ENCODE measurements around the gene IQCN.

IQCN gene

GRCh38 chr19:18218600-18218999, 55.7 kb downstream of the IQCN start:
- H3K9ac ChIP-seq (ENCODE audit: low read depth, low read length): no peak overlapping the region
- H3K4me2 ChIP-seq (ENCODE audit: insufficient read depth, low read length): no peak overlapping the region
- no peaks in the 10 kb centered on the region for H3K79me2 ChIP-seq (ENCODE audit: insufficient read depth, low read length)
- no peaks in the 10 kb centered on the region for H3K27me3 ChIP-seq (ENCODE audit: insufficient read depth, low read length, poor library complexity)
- H2AFZ ChIP-seq (ENCODE audit: low read depth, low read length): no peak overlapping the region
- H3K36me3 ChIP-seq (ENCODE audit: insufficient read depth, low read length): no peaks in the 10 kb centered on the region
- no peak for DNase-seq
- no peak for ATAC-seq (ENCODE audit: insufficient read depth, low read depth)
- H3K4me1 ChIP-seq (ENCODE audit: insufficient read depth, low read length): no peaks in the 10 kb centered on the region
- no peak for TF ChIP-seq EZH2 (IDR thresholded peaks at IDR 0.05; ENCODE audit: borderline replicate concordance, low read depth, low read length, severe bottlenecking)
- H3K4me3 ChIP-seq (ENCODE audit: low read depth in 1 of 2, low read length in 2 of 2): no peak overlapping the region
- H3K9me3 ChIP-seq (ENCODE audit: insufficient read depth, low read length, severe bottlenecking): no peaks in the 10 kb centered on the region
- no peaks in the 10 kb centered on the region for H4K20me1 ChIP-seq (ENCODE audit: insufficient read depth, low read length)
- no peak overlapping the region for H3K27ac ChIP-seq (ENCODE audit: low read length)

- H3K4me3 ChIP-seq (ENCODE audit: low read depth in 1 of 2, low read length in 2 of 2): no peak overlapping the region
- DNase-seq (no peak), ATAC-seq (ENCODE audit: insufficient read depth, low read depth) (no peak)
- no peak overlapping the region for H3K9ac ChIP-seq (ENCODE audit: low read depth, low read length)
- H3K4me2 ChIP-seq (ENCODE audit: insufficient read depth, low read length): no peak overlapping the region
- H4K20me1 ChIP-seq (ENCODE audit: insufficient read depth, low read length): no peaks in the 10 kb centered on the region
- no peaks in the 10 kb centered on the region for H3K36me3 ChIP-seq (ENCODE audit: insufficient read depth, low read length)
- no peaks in the 10 kb centered on the region for H3K79me2 ChIP-seq (ENCODE audit: insufficient read depth, low read length)
- H3K4me1 ChIP-seq (ENCODE audit: insufficient read depth, low read length): no peaks in the 10 kb centered on the region
- no peaks in the 10 kb centered on the region for H3K27me3 ChIP-seq (ENCODE audit: insufficient read depth, low read length, poor library complexity)
- TF ChIP-seq EZH2 (IDR thresholded peaks at IDR 0.05; ENCODE audit: borderline replicate concordance, low read depth, low read length, severe bottlenecking) (no peak), CTCF (IDR thresholded peaks at IDR 0.05; ENCODE audit: borderline replicate concordance, extremely low read depth, low read length, poor library complexity, severe bottlenecking) (no peak)
- no peak overlapping the region for H3K27ac ChIP-seq (ENCODE audit: low read length)
- H3K9me3 ChIP-seq (ENCODE audit: insufficient read depth, low read length, severe bottlenecking): no peaks in the 10 kb centered on the region
- no peak overlapping the region for H2AFZ ChIP-seq (ENCODE audit: low read depth, low read length)
These were observed 56.1 kb downstream of the IQCN start for GRCh38 chr19:18218159-18218558.

DNA sequence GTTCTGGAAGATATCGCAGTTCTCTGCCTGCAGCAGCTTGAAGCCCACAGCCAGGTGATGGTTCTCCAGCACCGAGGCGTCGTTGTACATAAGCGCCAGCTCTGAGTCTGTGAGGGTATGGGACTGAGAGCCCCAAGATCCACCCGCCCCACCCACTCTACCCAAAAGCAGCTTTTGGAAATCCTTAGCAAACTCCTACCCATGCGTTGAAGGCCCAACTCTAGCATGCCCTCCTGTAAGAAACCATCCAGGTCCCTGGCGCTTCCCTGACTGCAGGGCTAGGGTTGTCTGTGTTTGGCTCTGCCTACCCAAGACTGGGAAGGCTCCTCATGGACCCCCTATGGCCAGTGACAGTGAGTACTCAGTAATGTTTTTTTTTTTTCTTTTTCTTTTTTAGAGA, 57.5 kb downstream of the IQCN start:
- DNase-seq (no peak), ATAC-seq (ENCODE audit: insufficient read depth, low read depth) (no peak)
- no peak overlapping the region for H3K9ac ChIP-seq (ENCODE audit: low read depth, low read length)
- no peak overlapping the region for H3K4me3 ChIP-seq (ENCODE audit: low read depth in 1 of 2, low read length in 2 of 2)
- no peaks in the 10 kb centered on the region for H4K20me1 ChIP-seq (ENCODE audit: insufficient read depth, low read length)
- no peaks in the 10 kb centered on the region for H3K79me2 ChIP-seq (ENCODE audit: insufficient read depth, low read length)
- no peaks in the 10 kb centered on the region for H3K9me3 ChIP-seq (ENCODE audit: insufficient read depth, low read length, severe bottlenecking)
- TF ChIP-seq CTCF (IDR thresholded peaks at IDR 0.05; ENCODE audit: borderline replicate concordance, extremely low read depth, low read length, poor library complexity, severe bottlenecking) (no peak), EZH2 (IDR thresholded peaks at IDR 0.05; ENCODE audit: borderline replicate concordance, low read depth, low read length, severe bottlenecking) (no peak)
- H2AFZ ChIP-seq (ENCODE audit: low read depth, low read length): no peak overlapping the region
- H3K36me3 ChIP-seq (ENCODE audit: insufficient read depth, low read length): no peaks in the 10 kb centered on the region
- no peaks in the 10 kb centered on the region for H3K4me1 ChIP-seq (ENCODE audit: insufficient read depth, low read length)
- no peak overlapping the region for H3K27ac ChIP-seq (ENCODE audit: low read length)
- no peaks in the 10 kb centered on the region for H3K27me3 ChIP-seq (ENCODE audit: insufficient read depth, low read length, poor library complexity)
- H3K4me2 ChIP-seq (ENCODE audit: insufficient read depth, low read length): no peak overlapping the region

DNA sequence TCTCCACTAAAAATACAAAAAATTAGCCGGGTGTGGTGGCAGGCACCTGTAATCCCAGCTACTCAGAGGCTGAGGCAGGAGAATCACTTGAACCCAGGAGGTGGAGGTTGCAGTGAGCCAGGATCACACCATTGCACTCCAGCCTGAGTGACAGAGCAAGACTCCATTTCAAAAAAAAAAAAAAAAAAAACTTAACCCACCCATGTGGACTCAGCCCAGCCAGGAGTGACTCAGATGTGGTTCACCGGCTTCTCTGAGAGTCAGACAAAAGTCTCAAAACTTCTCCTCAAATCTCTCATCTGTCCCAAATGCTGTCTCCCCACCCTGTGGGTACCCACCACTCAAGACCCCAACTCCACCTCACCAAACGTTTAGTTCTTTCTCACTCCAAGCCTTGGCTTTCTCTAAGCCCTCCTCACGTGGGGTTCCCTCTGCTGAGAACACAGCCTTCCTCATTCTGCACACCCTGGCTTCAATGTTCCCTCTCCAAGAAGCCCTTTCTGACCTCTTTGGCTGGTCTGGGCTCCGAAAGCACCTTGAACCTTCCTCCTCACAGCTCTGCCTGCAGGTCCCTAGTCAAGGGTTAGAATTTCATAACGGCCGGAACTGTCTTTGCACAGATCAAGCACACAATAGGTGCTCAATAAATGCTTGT, 59.3 kb downstream of the IQCN start:
- H3K4me2 ChIP-seq (ENCODE audit: insufficient read depth, low read length): no peak overlapping the region
- H2AFZ ChIP-seq (ENCODE audit: low read depth, low read length): no peak overlapping the region
- ATAC-seq (ENCODE audit: insufficient read depth, low read depth) (no peak), DNase-seq (no peak)
- no peaks in the 10 kb centered on the region for H3K9me3 ChIP-seq (ENCODE audit: insufficient read depth, low read length, severe bottlenecking)
- H3K36me3 ChIP-seq (ENCODE audit: insufficient read depth, low read length): no peaks in the 10 kb centered on the region
- TF ChIP-seq EZH2 (IDR thresholded peaks at IDR 0.05; ENCODE audit: borderline replicate concordance, low read depth, low read length, severe bottlenecking) (no peak), CTCF (IDR thresholded peaks at IDR 0.05; ENCODE audit: borderline replicate concordance, extremely low read depth, low read length, poor library complexity, severe bottlenecking) (no peak)
- H3K9ac ChIP-seq (ENCODE audit: low read depth, low read length): no peak overlapping the region
- H3K27ac ChIP-seq (ENCODE audit: low read length): no peak overlapping the region
- no peaks in the 10 kb centered on the region for H3K4me1 ChIP-seq (ENCODE audit: insufficient read depth, low read length)
- H3K27me3 ChIP-seq (ENCODE audit: insufficient read depth, low read length, poor library complexity): no peaks in the 10 kb centered on the region
- no peaks in the 10 kb centered on the region for H3K79me2 ChIP-seq (ENCODE audit: insufficient read depth, low read length)
- no peaks in the 10 kb centered on the region for H4K20me1 ChIP-seq (ENCODE audit: insufficient read depth, low read length)
- no peak overlapping the region for H3K4me3 ChIP-seq (ENCODE audit: low read depth in 1 of 2, low read length in 2 of 2)

Data from DND-41 (cell line).